GM19193 (cell line): ENCODE results near the gene ICAM5.
A peak's percentile ranks its signal among the peaks of the same experiment; 100 is the strongest.

Experiments used
- POLR2A ChIP-seq: IDR thresholded peaks from 4 replicates; pipeline ENCODE4 v1.6.1; 2011; ENCODE audit not compliant: insufficient read depth, insufficient read length; ENCODE audit errors: extremely low read depth

ICAM5 gene

GRCh38 chr19:10266706-10267105 is 23.0 kb upstream of the ICAM5 start:
- no peak for TF ChIP-seq POLR2A

- TF ChIP-seq POLR2A = no peak
These were observed 21.7 kb upstream of the ICAM5 start for GRCh38 chr19:10268071-10268470.

- TF ChIP-seq POLR2A = no peak
These were observed 20.2 kb upstream of the ICAM5 start for GRCh38 chr19:10269333-10270179.

GRCh38 chr19:10270180-10270615 is 19.6 kb upstream of the ICAM5 start:
- no peak for TF ChIP-seq POLR2A

GRCh38 chr19:10270616-10271394 is 18.9 kb upstream of the ICAM5 start, which contains the start of gene ICAM1:
Gene ICAM1 (plus strand): TSS chr19:10271120. CDS start chr19:10271160, 40 bp downstream.
- peak; percentile 99 for TF ChIP-seq POLR2A

GRCh38 chr19:10271543-10272086 is 18.1 kb upstream of the ICAM5 start:
- TF ChIP-seq POLR2A = no peak

- TF ChIP-seq POLR2A = no peak
These were observed 15.2 kb upstream of the ICAM5 start for GRCh38 chr19:10274589-10274988.

- no peak for TF ChIP-seq POLR2A
These were observed 11.8 kb upstream of the ICAM5 start for GRCh38 chr19:10277795-10278589.

- no peak for TF ChIP-seq POLR2A
These were observed 10.8 kb upstream of the ICAM5 start for GRCh38 chr19:10278935-10279334.

GRCh38 chr19:10279737-10280442 is 9.9 kb upstream of the ICAM5 start:
- TF ChIP-seq POLR2A = no peak

GRCh38 chr19:10283301-10284064 is 6.3 kb upstream of the ICAM5 start:
- TF ChIP-seq POLR2A = no peak

- no peak for TF ChIP-seq POLR2A
These were observed 5.4 kb upstream of the ICAM5 start for GRCh38 chr19:10284065-10284959.

GRCh38 chr19:10284960-10285278 is 4.8 kb upstream of the ICAM5 start:
- no peak for TF ChIP-seq POLR2A

GRCh38 chr19:10285393-10285792 is 4.4 kb upstream of the ICAM5 start:
- peak; percentile 20 for TF ChIP-seq POLR2A
